ENCODE measurements around the gene LRRC1. TPM values are rescaled to one million over a fixed set of nuclear protein-coding genes. Genes with fewer than 3 reads are reported as not detected.

The LRRC1 gene
- total RNA-seq, 4 donors from 2014 or later = 10.4 to 13.0 (median 12.6) TPM

DNA sequence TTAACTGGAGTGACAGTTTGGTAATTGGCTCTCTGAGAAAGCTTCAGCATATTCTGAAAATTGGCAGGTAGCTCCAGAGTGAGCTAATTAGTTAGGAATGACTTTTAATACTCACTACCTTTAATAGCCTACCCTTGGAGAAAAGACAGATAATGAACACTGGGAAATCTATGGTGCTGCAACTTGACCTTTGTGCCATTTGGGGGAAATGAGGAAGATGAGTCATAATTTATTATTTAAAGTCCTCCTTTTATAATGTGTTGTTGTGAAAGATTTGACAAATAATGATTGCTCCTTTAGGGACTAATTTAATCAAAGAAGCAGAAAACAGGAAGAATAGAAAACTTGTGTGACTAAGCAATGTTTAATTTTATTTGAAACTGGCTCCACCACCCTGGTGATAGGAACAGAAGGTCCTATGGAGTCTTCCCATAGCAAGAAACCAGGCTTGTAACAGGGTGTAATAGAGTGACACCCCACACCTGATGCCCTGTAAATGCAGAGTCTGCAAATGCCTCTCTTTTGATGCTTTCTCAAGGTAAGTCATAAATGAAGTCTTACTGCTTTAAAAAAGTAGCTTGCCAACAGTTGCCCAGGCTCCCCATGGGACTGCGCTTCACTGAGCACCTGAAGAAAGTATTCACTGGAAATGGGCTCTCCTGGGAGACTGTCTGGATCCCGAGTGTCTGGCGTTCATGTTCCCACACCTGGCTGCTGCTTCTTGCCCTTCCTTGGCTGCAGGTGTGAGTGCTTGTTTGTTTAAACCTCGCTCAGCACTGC, 134.4 kb downstream of the LRRC1 start:
- Histone ChIP-seq H3K27me3 (no peaks in the 10 kb centered on the region), H3K36me3 (no peaks in the 10 kb centered on the region), H3K27ac (replicated peaks in 1 of 4) (no peak overlapping the region), H3K4me1 (peaks cover 19 to 35% (median 23%) of the 10 kb centered on the region in 4 donors), H3K9me3 (no peaks in the 10 kb centered on the region), H3K4me3 (no peak overlapping the region)
- 87% methylated on average over 4 of the region's 4 CpGs for WGBS
- DNase-seq (ENCODE audit: extremely low spot score) = no peak
- TF ChIP-seq EP300 (IDR thresholded peaks at IDR 0.05) = no peak
- TF ChIP-seq, protein P1, sequence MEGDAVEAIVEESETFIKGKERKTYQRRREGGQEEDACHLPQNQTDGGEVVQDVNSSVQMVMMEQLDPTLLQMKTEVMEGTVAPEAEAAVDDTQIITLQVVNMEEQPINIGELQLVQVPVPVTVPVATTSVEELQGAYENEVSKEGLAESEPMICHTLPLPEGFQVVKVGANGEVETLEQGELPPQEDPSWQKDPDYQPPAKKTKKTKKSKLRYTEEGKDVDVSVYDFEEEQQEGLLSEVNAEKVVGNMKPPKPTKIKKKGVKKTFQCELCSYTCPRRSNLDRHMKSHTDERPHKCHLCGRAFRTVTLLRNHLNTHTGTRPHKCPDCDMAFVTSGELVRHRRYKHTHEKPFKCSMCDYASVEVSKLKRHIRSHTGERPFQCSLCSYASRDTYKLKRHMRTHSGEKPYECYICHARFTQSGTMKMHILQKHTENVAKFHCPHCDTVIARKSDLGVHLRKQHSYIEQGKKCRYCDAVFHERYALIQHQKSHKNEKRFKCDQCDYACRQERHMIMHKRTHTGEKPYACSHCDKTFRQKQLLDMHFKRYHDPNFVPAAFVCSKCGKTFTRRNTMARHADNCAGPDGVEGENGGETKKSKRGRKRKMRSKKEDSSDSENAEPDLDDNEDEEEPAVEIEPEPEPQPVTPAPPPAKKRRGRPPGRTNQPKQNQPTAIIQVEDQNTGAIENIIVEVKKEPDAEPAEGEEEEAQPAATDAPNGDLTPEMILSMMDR (IDR thresholded peaks at IDR 0.05) = no peak
- no peak for TF ChIP-seq POLR2A (IDR thresholded peaks at IDR 0.05; ENCODE audit: low read depth)
- no peak for TF ChIP-seq POLR2AphosphoS5 (IDR thresholded peaks at IDR 0.05)
- intact Hi-C loops (cut with DNase I) = loop anchor here (10.0 kb wide), 1 partner anchor 134 kb away; the partner anchor contains the start of gene LRRC1

- Histone ChIP-seq H3K4me3 (no peak overlapping the region), H3K36me3 (no peaks in the 10 kb centered on the region), H3K27ac (replicated peaks in 1 of 4) (no peak overlapping the region), H3K9me3 (no peaks in the 10 kb centered on the region), H3K4me1 (peaks cover 19 to 35% (median 23%) of the 10 kb centered on the region in 4 donors), H3K27me3 (no peaks in the 10 kb centered on the region)
- no peak for DNase-seq (ENCODE audit: extremely low spot score)
- intact Hi-C loops (cut with DNase I) = loop anchor here (10.0 kb wide), 1 partner anchor 135 kb away; the partner anchor contains the start of gene LRRC1
- no peak for TF ChIP-seq EP300 (IDR thresholded peaks at IDR 0.05)
- TF ChIP-seq, protein P1 (IDR thresholded peaks at IDR 0.05) = no peak
- no peak for TF ChIP-seq POLR2A (IDR thresholded peaks at IDR 0.05; ENCODE audit: low read depth)
- TF ChIP-seq POLR2AphosphoS5 (IDR thresholded peaks at IDR 0.05) = no peak
- 92% methylated on average over 5 of the region's 6 CpGs for WGBS
Measured at GRCh38 chr6:53929821-53930120, 135.0 kb downstream of the LRRC1 start.

DNA sequence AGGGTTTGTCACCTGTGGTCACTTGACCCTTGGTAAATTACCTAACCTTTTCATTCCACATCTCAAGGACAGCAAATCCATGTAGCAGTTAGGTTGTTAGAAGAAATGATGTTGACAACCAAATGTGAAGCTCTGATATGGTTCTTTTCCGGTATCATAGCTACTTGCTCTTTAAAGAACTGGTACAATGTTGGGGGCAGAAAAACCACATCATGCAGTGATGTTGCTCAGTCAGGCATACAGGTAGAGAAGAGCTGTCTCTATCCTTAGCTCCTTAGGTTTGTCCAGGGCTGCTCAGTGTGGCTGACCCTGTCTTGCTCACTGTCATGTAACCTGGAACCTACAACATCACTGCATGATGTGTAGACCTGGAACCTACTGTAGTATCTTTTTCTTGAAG, 135.5 kb downstream of the LRRC1 start:
- TF ChIP-seq, protein P1 (IDR thresholded peaks at IDR 0.05) = no peak
- TF ChIP-seq EP300 (IDR thresholded peaks at IDR 0.05) = no peak
- no peak for TF ChIP-seq POLR2A (IDR thresholded peaks at IDR 0.05; ENCODE audit: low read depth)
- no peak for TF ChIP-seq POLR2AphosphoS5 (IDR thresholded peaks at IDR 0.05)
- H3K9me3 ChIP-seq = no peaks in the 10 kb centered on the region
- 27% methylated on average over 1 of the region's 1 CpG for WGBS

DNA sequence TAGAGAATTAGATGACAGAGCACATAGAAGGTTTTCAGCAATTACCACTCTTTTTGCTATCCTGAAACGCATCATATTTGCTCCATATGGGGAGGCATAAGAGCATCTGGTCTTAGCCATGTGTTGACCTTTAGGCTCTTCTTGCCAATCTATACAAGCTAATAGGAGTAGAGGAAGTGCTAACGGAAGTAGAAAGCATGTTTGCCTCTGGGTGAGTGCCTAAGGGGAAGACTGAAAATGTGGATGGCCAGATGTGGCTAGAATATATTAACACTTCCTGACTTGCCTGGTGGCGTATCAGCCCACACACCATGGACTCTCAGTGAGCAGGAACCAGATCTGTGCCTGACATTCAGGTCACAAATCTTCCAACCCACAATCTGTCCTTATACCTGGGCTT, 136.3 kb downstream of the LRRC1 start:
- H3K27ac ChIP-seq (replicated peaks in 1 of 4) = no peak overlapping the region
- H3K9me3 ChIP-seq = no peaks in the 10 kb centered on the region
- H3K4me3 ChIP-seq = no peak overlapping the region
- no peak for DNase-seq (ENCODE audit: extremely low spot score)
- WGBS = 84% methylated on average over 3 of the region's 3 CpGs
- no peaks in the 10 kb centered on the region for H3K36me3 ChIP-seq
- intact Hi-C loops (cut with DNase I) = no loop called here
- peaks cover 19 to 35% (median 21%) of the 10 kb centered on the region in 4 donors for H3K4me1 ChIP-seq
- no peaks in the 10 kb centered on the region for H3K27me3 ChIP-seq
- TF ChIP-seq EP300 (IDR thresholded peaks at IDR 0.05) = no peak
- TF ChIP-seq, protein P1 (IDR thresholded peaks at IDR 0.05) = no peak
- TF ChIP-seq POLR2AphosphoS5 (IDR thresholded peaks at IDR 0.05) = no peak
- TF ChIP-seq POLR2A (IDR thresholded peaks at IDR 0.05; ENCODE audit: low read depth) = no peak

More for the DNA sequence above, 135.5 kb downstream of the LRRC1 start:
- no peak for DNase-seq (ENCODE audit: extremely low spot score)
- Histone ChIP-seq H3K27me3 (no peaks in the 10 kb centered on the region), H3K4me3 (no peak overlapping the region), H3K36me3 (no peaks in the 10 kb centered on the region), H3K27ac (replicated peaks in 1 of 4) (no peak overlapping the region), H3K4me1 (peaks cover 19 to 35% (median 23%) of the 10 kb centered on the region in 4 donors)
- intact Hi-C loops (cut with DNase I) = no loop called here

Data from esophagus muscularis mucosa (tissue), 4 donors.